Osteoblast (primary cell): ENCODE results near the gene PNKD. TPM values are rescaled to one million over a fixed set of nuclear protein-coding genes. Genes with fewer than 3 reads are reported as not detected.

Experiments used
- DNase-seq: peaks from one replicate; pipeline ENCODE4 v3.0.0; 2011; ENCODE audit warnings: low spot score, mixed read lengths; ENCODE audit not compliant: insufficient read length; ENCODE audit errors: missing footprints
- H2AFZ ChIP-seq: 2 replicates; pipeline ENCODE4 v1.6.0; 2011; ENCODE audit warnings: mild to moderate bottlenecking, low read length
- H3K27ac ChIP-seq: 2 replicates; pipeline ENCODE4 v1.5.1; 2011; ENCODE audit warnings: mild to moderate bottlenecking, low read depth, low read length, moderate library complexity
- H3K27me3 ChIP-seq: 2 replicates; pipeline ENCODE4 v1.6.0; 2012; ENCODE audit warnings: mild to moderate bottlenecking, control low read depth, inconsistent platforms, low read length, moderate library complexity; ENCODE audit not compliant: insufficient read depth
- H3K36me3 ChIP-seq: 2 replicates; pipeline ENCODE4 v1.5.1; 2011; ENCODE audit warnings: mild to moderate bottlenecking, low read length, control low read depth, moderate library complexity; ENCODE audit not compliant: insufficient read depth
- H3K4me1 ChIP-seq: 2 replicates; pipeline ENCODE4 v1.5.1; 2011; ENCODE audit warnings: mild to moderate bottlenecking, low read length, control low read depth, moderate library complexity; ENCODE audit not compliant: insufficient read depth
- H3K4me2 ChIP-seq: 2 replicates; pipeline ENCODE4 v1.6.0; 2011; ENCODE audit warnings: mild to moderate bottlenecking, low read length; ENCODE audit not compliant: insufficient read depth
- H3K4me3 ChIP-seq: fragments of 200-600 bp; sonication (generic); 3 replicates; pipeline ENCODE4 v1.5.1; 2012; ENCODE audit warnings: mild to moderate bottlenecking, low read length, inconsistent platforms; ENCODE audit not compliant: insufficient read depth
- H3K79me2 ChIP-seq: 2 replicates; pipeline ENCODE4 v1.6.0; 2012; ENCODE audit warnings: mild to moderate bottlenecking, low read length, control low read depth, inconsistent platforms; ENCODE audit not compliant: insufficient read depth
- H3K9me3 ChIP-seq: 2 replicates; pipeline ENCODE4 v1.5.1; 2011; ENCODE audit warnings: low read depth, low read length, control low read depth
- H4K20me1 ChIP-seq: 2 replicates; pipeline ENCODE4 v1.6.0; 2012; ENCODE audit warnings: mild to moderate bottlenecking, low read length, control low read depth; ENCODE audit not compliant: insufficient read depth
- total RNA-seq: library from RNA; depleted of rRNA; stranded (reverse); fragments of >200 nt; gene quantifications from 2 replicates; pipeline ENCODE4 v1.2.3, GENCODE V29; 2012
- TF ChIP-seq, protein P1 (sequence below): IDR thresholded peaks from 2 replicates; pipeline ENCODE4 v1.5.1; 2011; ENCODE audit warnings: mild to moderate bottlenecking, low read depth, low read length, moderate library complexity; ENCODE audit errors: extremely low read depth

Gene PNKD
- total RNA-seq, 1 donor, result 23.2 TPM

DNA sequence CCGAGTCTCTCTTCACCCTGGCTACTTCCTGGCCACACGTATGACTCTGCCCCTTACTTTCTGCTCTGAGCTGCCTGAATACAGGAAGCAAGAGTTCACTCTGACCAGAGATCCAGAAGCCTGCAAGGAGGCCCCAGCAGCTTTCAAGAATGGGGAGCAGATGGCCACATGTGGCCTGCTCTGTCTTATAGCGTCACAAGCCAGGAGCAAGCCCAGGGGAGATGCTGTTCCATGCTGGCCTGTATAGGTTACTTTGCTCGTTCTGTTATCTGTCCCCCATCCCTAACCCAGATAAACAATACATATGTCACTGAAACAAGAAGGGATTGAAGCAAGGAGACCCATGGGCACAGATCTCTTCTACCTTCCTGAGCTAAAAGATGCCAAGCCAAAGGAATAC lies 4.3 kb downstream of the PNKD start:
- Histone ChIP-seq H4K20me1 (peaks cover 21% of the 10 kb centered on the region), H3K4me1 (peaks cover 23% of the 10 kb centered on the region), H3K79me2 (peaks cover 76% of the 10 kb centered on the region), H3K4me3 (no peak overlapping the region), H3K4me2 (no peak overlapping the region), H3K27me3 (no peaks in the 10 kb centered on the region), H3K9me3 (no peaks in the 10 kb centered on the region), H2AFZ (no peak overlapping the region), H3K27ac (no peak overlapping the region), H3K36me3 (peaks cover 65% of the 10 kb centered on the region)
- peak; percentile 64 for DNase-seq
- TF ChIP-seq, protein P1, sequence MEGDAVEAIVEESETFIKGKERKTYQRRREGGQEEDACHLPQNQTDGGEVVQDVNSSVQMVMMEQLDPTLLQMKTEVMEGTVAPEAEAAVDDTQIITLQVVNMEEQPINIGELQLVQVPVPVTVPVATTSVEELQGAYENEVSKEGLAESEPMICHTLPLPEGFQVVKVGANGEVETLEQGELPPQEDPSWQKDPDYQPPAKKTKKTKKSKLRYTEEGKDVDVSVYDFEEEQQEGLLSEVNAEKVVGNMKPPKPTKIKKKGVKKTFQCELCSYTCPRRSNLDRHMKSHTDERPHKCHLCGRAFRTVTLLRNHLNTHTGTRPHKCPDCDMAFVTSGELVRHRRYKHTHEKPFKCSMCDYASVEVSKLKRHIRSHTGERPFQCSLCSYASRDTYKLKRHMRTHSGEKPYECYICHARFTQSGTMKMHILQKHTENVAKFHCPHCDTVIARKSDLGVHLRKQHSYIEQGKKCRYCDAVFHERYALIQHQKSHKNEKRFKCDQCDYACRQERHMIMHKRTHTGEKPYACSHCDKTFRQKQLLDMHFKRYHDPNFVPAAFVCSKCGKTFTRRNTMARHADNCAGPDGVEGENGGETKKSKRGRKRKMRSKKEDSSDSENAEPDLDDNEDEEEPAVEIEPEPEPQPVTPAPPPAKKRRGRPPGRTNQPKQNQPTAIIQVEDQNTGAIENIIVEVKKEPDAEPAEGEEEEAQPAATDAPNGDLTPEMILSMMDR, result no peak

DNA sequence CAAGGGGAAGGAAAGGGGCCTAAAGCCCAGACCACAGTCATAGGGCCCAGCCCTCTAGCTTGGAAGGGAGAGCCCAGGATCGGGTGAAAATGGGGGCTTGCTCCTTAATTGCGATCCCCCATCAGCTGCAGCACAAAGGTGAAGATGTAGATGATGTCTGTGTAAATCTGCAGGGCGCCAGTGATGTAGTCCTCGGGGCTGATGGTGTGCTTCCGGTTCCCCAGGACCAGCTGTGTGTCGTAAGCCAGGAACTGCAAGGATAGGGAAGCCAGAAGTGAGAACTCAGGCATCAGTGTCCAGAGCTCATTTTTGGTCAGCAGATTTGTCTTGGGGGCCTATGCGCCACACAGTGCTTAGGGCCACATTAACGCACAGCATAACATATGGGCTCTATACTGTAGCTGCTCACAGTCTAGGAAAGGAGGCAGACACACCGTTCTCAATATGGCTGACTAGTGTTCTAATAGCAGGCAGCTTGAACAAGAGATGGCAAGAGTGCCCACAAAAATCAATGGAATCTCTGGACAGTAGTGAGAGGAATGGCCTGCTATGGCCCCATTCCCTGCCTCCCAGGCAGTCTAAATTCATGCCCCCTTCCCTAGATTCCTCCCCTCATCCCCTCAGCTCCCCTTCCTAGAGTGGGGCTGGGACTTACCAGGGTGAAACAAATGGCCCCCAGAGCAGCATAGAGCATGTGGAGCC lies 5.2 kb downstream of the PNKD start:
- Histone ChIP-seq H3K36me3 (peaks cover 74% of the 10 kb centered on the region), H3K27ac (no peak overlapping the region), H3K79me2 (peaks cover 81% of the 10 kb centered on the region)

DNA sequence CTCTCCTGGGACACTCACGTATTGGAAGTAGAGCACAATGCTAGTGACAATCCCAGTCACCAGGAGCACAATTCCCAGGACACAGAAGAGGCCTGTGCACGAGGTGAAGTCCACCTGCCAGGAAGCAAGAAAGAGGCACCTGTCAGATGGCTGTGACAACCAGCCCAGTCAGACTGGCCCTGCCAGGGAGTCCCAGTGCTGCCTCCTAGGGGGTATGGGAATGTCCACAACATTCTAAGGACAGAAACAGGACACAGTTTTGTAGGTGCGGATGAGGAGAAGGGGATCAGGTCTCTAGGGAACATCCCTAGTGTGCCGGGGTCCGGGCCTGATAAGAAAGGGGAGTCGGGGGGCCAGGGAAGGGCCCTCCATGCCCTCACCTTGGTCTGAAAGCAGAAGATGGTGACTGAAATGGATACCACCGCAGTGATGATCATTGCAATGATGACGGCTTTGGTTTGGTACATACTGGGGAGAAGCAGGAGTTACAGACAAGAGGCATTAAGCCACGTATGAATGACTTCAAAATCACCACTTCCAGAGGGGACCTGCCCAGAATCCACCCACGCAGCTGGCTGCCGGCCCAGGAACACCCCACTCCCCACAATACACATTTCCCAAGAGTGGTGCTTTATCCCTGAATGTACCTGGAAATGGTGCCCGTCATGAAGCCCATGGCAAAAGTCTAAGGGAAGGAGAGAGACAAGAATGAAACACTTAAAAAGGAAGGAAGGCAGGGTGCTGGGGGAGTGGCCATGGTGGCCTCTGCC lies 6.9 kb downstream of the PNKD start:
- Histone ChIP-seq H3K27me3 (no peaks in the 10 kb centered on the region), H4K20me1 (peaks cover 14% of the 10 kb centered on the region), H3K9me3 (no peaks in the 10 kb centered on the region), H3K27ac (no peak overlapping the region), H3K4me1 (peaks cover 20% of the 10 kb centered on the region), H3K4me2 (no peak overlapping the region), H3K36me3 (peaks cover 80% of the 10 kb centered on the region), H2AFZ (no peak overlapping the region), H3K79me2 (peaks cover 77% of the 10 kb centered on the region), H3K4me3 (no peak overlapping the region)
- peak; percentile 63 for DNase-seq
- TF ChIP-seq, protein P1, result peak; percentile 12

More for the DNA sequence above, 5.2 kb downstream of the PNKD start:
- no peaks in the 10 kb centered on the region for H3K9me3 ChIP-seq
- no peaks in the 10 kb centered on the region for H3K27me3 ChIP-seq
- TF ChIP-seq, protein P1, result no peak
- no peak overlapping the region for H3K4me2 ChIP-seq
- H3K4me3 ChIP-seq, result no peak overlapping the region
- no peak for DNase-seq
- peaks cover 19% of the 10 kb centered on the region for H4K20me1 ChIP-seq
- H2AFZ ChIP-seq, result no peak overlapping the region
- peaks cover 23% of the 10 kb centered on the region for H3K4me1 ChIP-seq

DNA sequence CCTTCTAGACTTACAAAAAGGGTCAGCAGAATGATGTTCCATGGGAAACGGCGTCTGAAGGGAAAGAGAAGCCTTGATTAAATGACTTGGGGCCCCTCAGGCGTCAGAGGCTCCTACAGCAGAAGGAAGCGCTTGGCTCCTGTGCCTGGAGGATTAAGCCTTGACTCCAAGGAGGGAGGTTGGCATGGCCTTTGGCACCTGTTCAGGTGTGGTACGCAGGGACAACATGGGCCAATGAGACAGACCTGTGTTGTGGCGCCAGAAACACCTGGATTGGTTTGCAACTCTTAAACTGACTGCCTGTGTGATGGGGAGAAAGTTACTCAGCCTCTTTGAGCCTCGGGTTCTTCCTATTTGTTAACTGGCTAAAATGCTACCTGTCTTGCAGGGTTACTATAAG lies 7.6 kb downstream of the PNKD start:
- Histone ChIP-seq H2AFZ (no peak overlapping the region), H3K9me3 (no peaks in the 10 kb centered on the region), H3K79me2 (peaks cover 78% of the 10 kb centered on the region), H3K27me3 (no peaks in the 10 kb centered on the region), H3K4me3 (no peak overlapping the region), H3K27ac (no peak overlapping the region), H3K4me1 (peaks cover 20% of the 10 kb centered on the region), H3K36me3 (peaks cover 77% of the 10 kb centered on the region), H4K20me1 (peaks cover 10% of the 10 kb centered on the region), H3K4me2 (no peak overlapping the region)
- peak; percentile 30 for DNase-seq
- TF ChIP-seq, protein P1, result no peak
